GDM1 (cell line): ENCODE results near the gene BZW2.

Experiments
- DNase-seq: peaks from one replicate; lab custom pipeline; 2025; lab: John Stamatoyannopoulos, UW

The BZW2 gene

GRCh38 chr7:16721541-16721940 lies 75.6 kb downstream of the BZW2 start:
- no peak for DNase-seq

GRCh38 chr7:16724344-16724743 lies 78.4 kb downstream of the BZW2 start:
- DNase-seq = no peak

- DNase-seq = no peak
Observed at GRCh38 chr7:16726189-16726588, 80.2 kb downstream of the BZW2 start.

- no peak for DNase-seq
Observed at GRCh38 chr7:16727736-16728135, 81.8 kb downstream of the BZW2 start.

- DNase-seq = no peak
Observed at GRCh38 chr7:16728811-16729210, 82.8 kb downstream of the BZW2 start.

DNA sequence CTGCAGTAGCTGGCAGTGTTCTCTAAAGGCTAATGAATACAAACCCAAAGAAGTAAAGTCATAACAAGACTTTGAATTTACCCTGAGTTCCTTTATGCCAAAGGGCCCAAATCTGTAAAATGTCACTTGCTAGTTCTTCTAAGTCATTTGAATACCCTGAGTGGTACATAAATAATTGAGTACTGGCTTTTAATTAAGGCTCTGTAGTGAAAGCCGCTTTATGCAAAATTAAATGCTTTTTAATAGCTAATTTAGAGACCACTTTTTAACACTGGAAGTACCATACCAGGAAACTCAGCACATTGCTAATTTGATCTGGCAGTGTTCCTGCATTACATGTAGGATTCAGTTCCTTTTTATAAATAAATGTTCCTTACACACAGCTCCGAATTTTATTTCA lies 83.6 kb downstream of the BZW2 start:
- no peak for DNase-seq

DNA sequence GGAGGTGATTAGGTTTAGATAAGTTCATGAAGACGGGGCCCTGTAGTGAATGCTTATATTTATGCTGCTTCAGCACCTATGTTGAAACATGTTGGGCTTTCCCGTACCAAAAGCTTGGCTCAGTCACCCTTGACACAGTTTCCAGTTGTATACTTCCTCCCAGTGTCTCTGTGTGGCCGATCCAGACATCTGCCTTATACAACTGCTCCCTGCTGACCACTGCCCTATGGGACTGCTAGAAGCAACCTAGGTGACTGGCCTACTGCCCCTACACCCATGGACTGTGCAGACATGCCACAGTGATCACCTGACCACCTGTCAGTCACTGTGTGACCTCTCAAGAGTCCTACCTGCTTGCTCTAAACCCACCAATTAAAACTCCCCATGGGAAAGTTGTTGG lies 85.0 kb downstream of the BZW2 start:
- DNase-seq = no peak

DNA sequence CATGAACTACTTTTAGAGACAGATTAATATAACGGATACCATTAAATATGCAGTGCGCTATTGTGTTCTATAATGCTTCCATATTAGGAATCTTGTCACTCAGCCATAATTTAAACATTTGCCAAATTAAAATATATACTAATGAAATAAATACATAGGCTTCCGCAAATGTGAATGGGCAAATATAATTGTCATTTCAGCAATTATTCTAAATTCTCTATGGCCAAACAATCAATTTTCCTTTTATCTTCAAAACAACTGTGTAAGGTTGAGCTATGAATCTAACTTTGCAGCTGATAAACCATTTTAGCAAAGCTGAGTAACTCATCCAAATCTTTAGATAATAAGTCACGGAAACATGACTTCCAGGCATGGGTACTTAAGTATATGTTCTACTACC lies 86.8 kb downstream of the BZW2 start:
- no peak for DNase-seq

DNA sequence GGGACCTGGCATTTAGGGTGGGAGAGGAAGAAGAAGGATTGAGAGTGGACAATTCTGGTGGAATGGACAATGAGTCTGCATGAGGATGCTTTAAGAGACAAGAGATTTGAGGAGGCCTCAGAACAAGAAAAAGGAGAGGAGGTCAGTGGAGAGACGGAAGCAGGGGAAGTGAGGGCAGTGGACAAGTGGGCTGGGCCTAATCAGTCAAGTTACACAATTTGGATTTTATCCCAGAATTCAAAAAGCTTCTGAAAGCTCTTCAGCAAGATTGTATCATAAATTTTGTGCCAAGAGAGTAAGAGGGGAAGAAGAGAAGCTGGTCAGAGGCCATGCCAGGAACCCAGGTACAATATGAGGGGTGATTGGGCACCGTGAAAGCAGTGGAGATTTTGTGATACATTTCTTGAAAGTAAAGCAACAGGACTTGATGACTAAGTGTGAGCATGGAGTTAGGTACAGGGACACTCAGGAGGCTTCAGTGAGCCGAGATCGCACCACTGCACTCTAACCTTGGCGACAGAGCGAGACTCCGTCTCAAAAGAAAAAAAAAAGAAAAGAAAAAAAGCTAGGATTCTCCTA lies 88.3 kb downstream of the BZW2 start:
- no peak for DNase-seq

- no peak for DNase-seq
Observed at GRCh38 chr7:16735020-16735419, 89.0 kb downstream of the BZW2 start.

DNA sequence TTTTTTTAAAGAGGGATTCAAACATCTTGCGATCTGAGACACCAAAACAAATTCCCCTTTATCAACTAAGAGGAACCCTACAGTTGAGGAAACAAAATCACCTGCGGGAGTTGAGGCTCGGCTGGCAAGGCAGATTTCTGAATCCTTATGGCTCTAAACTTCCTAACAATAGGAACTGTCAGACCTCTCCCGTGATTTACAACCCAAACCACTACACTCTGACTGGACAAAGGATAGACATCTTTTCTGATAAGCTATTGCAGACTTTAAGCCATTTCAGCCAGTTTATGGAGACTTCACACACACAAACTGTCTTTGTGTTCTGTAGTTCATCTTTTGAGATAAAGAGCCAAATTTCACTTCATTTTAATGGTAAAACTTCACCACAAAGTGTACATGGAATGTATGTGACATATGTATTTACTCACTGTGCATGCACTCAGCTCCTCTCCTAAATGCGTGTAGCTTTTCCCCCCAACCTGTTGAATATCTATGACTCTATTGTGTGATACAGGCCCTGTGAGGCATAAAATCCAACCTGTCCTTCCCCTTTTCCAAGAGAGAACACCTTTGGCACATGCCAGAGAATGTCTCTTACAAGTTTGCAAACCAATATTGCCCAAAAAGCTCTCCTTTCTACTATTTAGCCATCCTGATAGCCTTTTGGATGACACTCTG lies 92.2 kb downstream of the BZW2 start:
- no peak for DNase-seq

GRCh38 chr7:16739863-16740622 lies 94.1 kb downstream of the BZW2 start:
- DNase-seq = no peak

- no peak for DNase-seq
Observed at GRCh38 chr7:16740623-16740953, 94.6 kb downstream of the BZW2 start.

DNA sequence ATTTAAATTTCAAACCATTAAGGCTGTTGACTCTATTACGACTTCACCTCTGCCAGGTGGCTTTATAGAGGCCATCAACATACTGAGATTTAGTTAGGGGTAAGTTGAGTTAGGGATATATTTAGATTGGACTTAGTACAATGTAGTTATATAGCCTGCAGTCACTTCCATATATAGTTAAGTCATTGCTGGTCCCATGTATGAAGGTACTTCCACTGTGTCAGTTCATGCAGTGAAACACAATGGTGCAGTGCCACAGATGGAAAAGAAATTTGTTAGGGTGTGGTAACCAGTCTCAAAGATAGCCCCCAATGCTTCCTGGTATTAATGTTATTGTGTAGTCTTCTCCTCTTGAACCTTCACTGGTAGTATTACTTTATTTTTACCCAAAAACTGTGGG lies 95.0 kb downstream of the BZW2 start:
- DNase-seq = no peak

DNA sequence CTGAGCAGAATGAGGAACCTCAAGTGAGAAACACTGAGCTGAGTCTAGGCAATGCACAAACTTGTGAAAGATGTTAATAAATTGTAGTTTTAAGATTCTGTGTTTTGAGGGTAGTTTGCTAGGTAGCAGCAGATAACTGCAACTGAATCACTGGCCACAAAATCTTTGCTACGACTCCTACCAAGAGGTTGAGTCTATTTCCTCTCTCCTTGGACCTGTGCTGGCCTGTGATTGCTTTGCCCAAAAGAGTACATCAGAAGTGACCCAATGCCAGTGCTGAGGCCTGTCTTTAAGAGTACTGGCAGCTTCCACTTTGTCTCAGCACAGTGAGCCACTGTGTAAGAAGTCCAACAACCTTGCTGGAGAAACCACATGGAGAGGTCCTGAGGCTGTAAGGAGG lies 95.7 kb downstream of the BZW2 start:
- DNase-seq = no peak

DNA sequence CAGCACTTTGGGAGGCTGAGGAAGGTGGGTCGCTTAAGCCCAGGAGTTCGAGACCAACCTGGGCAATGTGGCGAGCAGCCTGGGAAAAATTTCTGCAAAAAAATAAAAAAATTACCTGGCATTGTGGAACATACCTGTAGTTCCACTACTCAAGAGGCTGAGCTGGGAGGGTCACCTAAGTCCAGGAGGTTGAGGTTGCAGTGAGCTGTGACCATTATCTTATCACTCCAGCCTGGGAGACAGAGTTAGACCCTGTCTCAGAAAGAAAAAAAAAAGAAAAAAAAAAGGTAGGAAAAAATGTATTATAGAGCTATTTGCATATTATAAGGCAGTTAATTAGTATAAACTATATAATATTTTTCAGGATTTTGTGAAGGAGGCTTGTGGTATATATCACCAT lies 96.6 kb downstream of the BZW2 start:
- DNase-seq = no peak

GRCh38 chr7:16743236-16743635 lies 97.3 kb downstream of the BZW2 start:
- DNase-seq = no peak

- DNase-seq = no peak
Observed at GRCh38 chr7:16744518-16745250, 98.7 kb downstream of the BZW2 start.

DNA sequence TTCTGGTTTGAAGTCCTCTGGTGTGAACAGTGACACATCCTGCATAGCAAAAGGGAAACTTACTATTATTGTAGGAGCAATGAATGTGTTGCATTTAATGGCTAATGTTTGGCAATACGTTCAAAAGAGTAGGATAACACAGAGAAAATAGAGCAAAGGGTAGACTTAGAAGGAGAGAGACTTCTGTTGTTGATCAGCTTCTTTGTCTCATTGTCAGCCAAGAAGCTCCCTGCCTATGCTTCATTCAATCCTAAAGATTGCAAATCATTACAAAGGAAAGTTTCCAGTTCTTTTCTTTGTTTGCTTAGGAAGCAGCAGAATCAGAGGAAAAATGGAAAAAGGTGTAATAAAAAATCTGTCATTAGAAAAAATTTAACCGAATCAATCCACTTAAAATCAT lies 99.7 kb downstream of the BZW2 start:
- DNase-seq = no peak

DNA sequence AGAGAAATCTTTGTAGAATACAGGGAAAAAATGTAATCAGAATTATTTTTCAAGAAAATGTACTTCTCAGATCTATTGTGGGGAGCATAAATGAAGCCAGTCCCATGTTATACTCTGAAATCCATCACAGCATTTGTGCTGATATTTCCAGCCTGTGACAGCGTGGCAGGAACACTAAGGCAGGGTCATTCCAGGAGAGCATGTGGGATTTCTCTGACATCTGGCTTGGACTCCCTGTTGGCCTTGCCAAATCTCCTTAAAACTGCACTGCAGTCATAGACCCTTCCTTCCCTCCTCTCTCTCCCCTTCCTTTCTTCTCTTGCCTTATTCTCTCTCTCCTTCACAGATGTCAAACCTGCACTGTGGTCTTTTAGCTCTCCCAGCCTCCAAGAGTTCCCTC lies 101.1 kb downstream of the BZW2 start:
- no peak for DNase-seq

DNA sequence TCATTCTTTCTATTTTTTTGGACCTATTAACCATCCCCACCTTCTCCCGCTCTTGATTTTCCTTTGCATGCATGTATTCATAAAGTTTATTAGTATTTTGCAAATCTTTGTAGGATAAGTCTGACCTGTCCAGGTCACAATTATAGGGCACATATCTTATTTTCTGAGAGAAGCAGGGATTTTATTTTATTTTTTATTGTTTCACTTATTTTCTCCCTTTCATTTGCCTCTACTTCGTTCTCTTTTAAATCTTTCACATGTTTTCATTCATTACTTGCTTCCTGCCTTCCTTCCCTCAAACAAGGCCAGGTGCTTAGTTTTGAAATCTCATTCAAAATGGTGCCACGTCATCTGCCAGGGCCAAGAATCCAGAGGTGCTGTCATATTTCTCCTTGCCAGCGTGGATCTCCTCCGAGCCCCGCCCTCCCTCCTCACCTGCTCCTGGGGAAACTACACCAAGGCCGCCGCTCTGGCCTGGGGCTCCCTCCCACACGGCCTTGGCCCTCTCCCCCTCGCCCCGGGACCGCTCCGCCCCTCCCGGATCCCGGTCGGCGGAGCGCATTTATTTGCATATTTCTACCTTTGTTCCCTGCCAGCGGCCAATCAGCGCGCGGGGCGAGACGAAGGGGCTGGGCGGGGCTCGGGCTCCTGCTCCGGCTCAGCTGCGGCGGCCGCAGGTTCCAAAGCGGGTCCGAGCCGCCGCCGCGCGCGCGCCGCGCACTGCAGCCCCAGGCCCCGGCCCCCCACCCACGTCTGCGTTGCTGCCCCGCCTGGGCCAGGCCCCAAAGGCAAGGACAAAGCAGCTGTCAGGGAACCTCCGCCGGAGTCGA lies 107.3 kb downstream of the BZW2 start, which contains the start of gene TSPAN13:
Gene TSPAN13 (plus strand): TSS at position 654 of the 830 bp plus-strand sequence. CDS start 213 bp downstream, outside the sequence.
- DNase-seq = peak; percentile 45
